GM12878 (cell line): ENCODE results near the gene TMEM252. TPM values are rescaled to one million over a fixed set of nuclear protein-coding genes. Genes with fewer than 3 reads are reported as not detected.
A peak's percentile ranks its signal among the peaks of the same experiment; 100 is the strongest.

Source experiments
- ATAC-seq: fragments of 200-7000 bp; cut with Tn5 transposase; 3 replicates; pipeline ENCODE4 v1.9.1; 2020; ENCODE audit warnings: mild to moderate bottlenecking, moderate library complexity
- BruUV-seq: library from RNA; stranded (reverse); fragments of 400-500 nt; replicated peaks from 2 replicates; lab custom pipeline; 2021; lab: Mats Ljungman, UMichigan
- CTCF ChIA-PET: fragments of 300-600 bp; sonication (Branson Sonifier 250); formaldehyde crosslinking; extraction: SDS; loops from one replicate; lab custom pipeline; 2021; ENCODE audit warnings: inconsistent platforms; lab: Yijun Ruan, JAX
- POLR2A ChIA-PET: fragments of 350-600 bp; formaldehyde crosslinking; extraction: SDS; loops from one replicate; lab custom pipeline; 2021; ENCODE audit warnings: inconsistent platforms; lab: Charles Lee
- RAD21 ChIA-PET: fragments of 300-600 bp; sonication (Branson Sonifier 250); formaldehyde crosslinking; loops from one replicate; lab custom pipeline; 2023; ENCODE audit warnings: antibody characterized with exemption; ENCODE audit not compliant: unreplicated experiment; lab: Charles Lee
- SMC1A ChIA-PET: fragments of 300-600 bp; sonication (Branson Sonifier 250); formaldehyde crosslinking; loops from one replicate; lab custom pipeline; 2023; ENCODE audit not compliant: unreplicated experiment, uncharacterized antibody; lab: Charles Lee
- DNase-seq: peaks from one replicate; pipeline ENCODE4 v3.0.0-alpha.2; 2011; ENCODE audit warnings: low read depth, low spot score
- FAIRE-seq: peaks from 3 replicates; lab custom pipeline; 2011; peaks lifted over from hg19 to GRCh38; lab: Jason Lieb, UNC
- H2AFZ ChIP-seq: 2 replicates; pipeline ENCODE4 v1.6.0; 2011; ENCODE audit warnings: low read depth, low read length, control low read depth; ENCODE audit not compliant: control insufficient read depth
- H3K27ac ChIP-seq: 2 replicates; pipeline ENCODE4 v1.5.1; 2011; ENCODE audit warnings: control low read depth; ENCODE audit not compliant: control insufficient read depth, insufficient read depth
- H3K27me3 ChIP-seq, 2 experiments: replicated peaks in 1 of 2; 2 replicates each; pipeline versions ENCODE4 v1.6.0 to v1.6.1; 2011; ENCODE audit warnings: low read length in 1 of 2; ENCODE audit not compliant: control insufficient read depth in 2 of 2, insufficient read depth in 2 of 2
- H3K36me3 ChIP-seq, 2 experiments: 2 replicates each; pipeline ENCODE4 v1.5.1; 2011; ENCODE audit warnings: low read length in 1 of 2; ENCODE audit not compliant: control insufficient read depth in 2 of 2, insufficient read depth in 2 of 2
- H3K4me1 ChIP-seq: 2 replicates; pipeline ENCODE4 v1.6.1; 2011; ENCODE audit warnings: mild to moderate bottlenecking, low read length, moderate library complexity, mixed read lengths; ENCODE audit not compliant: control insufficient read depth, insufficient read depth
- H3K4me2 ChIP-seq: 2 replicates; pipeline ENCODE4 v1.6.0; 2011; ENCODE audit warnings: control low read depth; ENCODE audit not compliant: control insufficient read depth, insufficient read depth
- H3K4me3 ChIP-seq: fragments of 200-600 bp; sonication (generic); 2 replicates; pipeline ENCODE4 v1.5.1; 2016
- H3K79me2 ChIP-seq: 2 replicates; pipeline ENCODE4 v1.6.0; 2011; ENCODE audit warnings: low read length; ENCODE audit not compliant: control insufficient read depth, insufficient read depth
- H3K9ac ChIP-seq: 2 replicates; pipeline ENCODE4 v1.8.0; 2011; ENCODE audit warnings: low read length, control low read depth, mixed read lengths; ENCODE audit not compliant: control insufficient read depth, insufficient read depth
- H3K9me3 ChIP-seq: replicated peaks from 3 replicates; pipeline ENCODE4 v1.5.1; 2011; ENCODE audit warnings: mild to moderate bottlenecking, low read length; ENCODE audit not compliant: control insufficient read depth, insufficient read depth
- H4K20me1 ChIP-seq: 2 replicates; pipeline ENCODE4 v1.6.0; 2011; ENCODE audit not compliant: control insufficient read depth, insufficient read depth
- ATF3 ChIP-seq: IDR thresholded peaks from 2 replicates; pipeline ENCODE4 v1.6.1; 2011; ENCODE audit warnings: low read depth, mild to moderate bottlenecking, low read length, moderate library complexity, borderline replicate concordance; ENCODE audit errors: extremely low read depth
- CEBPB ChIP-seq, 2 experiments: fragments of 150-350 bp in 1 of 2; IDR thresholded peaks; 2 replicates each; pipeline ENCODE4 v1.6.1; 2012 to 2014; ENCODE audit warnings: low read depth in 2 of 2, low read length in 2 of 2, borderline replicate concordance in 1 of 2, inconsistent platforms in 1 of 2
- EED ChIP-seq: sonication (generic); IDR thresholded peaks from 2 replicates; pipeline ENCODE4 v1.6.1; 2016; ENCODE audit warnings: antibody characterized with exemption, low read depth
- EP300 ChIP-seq, 2 experiments: fragments of 150-350 bp in 1 of 2; IDR thresholded peaks; 2 replicates each; pipeline ENCODE4 v1.6.1; 2011 to 2012; ENCODE audit warnings: low read depth in 2 of 2, low read length in 2 of 2, borderline replicate concordance in 1 of 2, improper control_type of control experiment in 1 of 2, inconsistent platforms in 1 of 2; ENCODE audit not compliant: control insufficient read depth in 1 of 2
- MTA2 ChIP-seq: fragments of 450-650 bp; IDR thresholded peaks from 2 replicates; pipeline ENCODE4 v1.6.1; 2016; ENCODE audit warnings: low read depth, mild to moderate bottlenecking, moderate library complexity
- NFXL1 ChIP-seq: fragments of 450-650 bp; IDR thresholded peaks from 2 replicates; pipeline ENCODE4 v1.6.1; 2017; ENCODE audit warnings: antibody characterized with exemption, mild to moderate bottlenecking, borderline replicate concordance
- NR2C2 ChIP-seq: IDR thresholded peaks from 2 replicates; pipeline ENCODE4 v1.6.1; 2011; ENCODE audit warnings: borderline replicate concordance, low read depth; ENCODE audit not compliant: control insufficient read depth, insufficient read length
- PAX5 ChIP-seq: IDR thresholded peaks from 2 replicates; pipeline ENCODE4 v1.6.1; 2011; ENCODE audit warnings: low read depth, low read length, borderline replicate concordance
- POLR2A ChIP-seq: IDR thresholded peaks from 2 replicates; pipeline ENCODE4 v1.6.1; 2011; ENCODE audit warnings: low read depth, mild to moderate bottlenecking, low read length
- SMARCA5 ChIP-seq: fragments of 450-650 bp; IDR thresholded peaks from 2 replicates; pipeline ENCODE4 v1.6.1; 2017; ENCODE audit warnings: mild to moderate bottlenecking
- STAT1 ChIP-seq: fragments of 450-650 bp; conservative IDR thresholded peaks from 2 replicates; pipeline ENCODE4 v1.6.1; 2014; ENCODE audit warnings: antibody characterized with exemption, mild to moderate bottlenecking
- STAT3 ChIP-seq: IDR thresholded peaks from 2 replicates; pipeline ENCODE4 v1.6.1; 2011; ENCODE audit warnings: low read depth, low read length, improper control_type of control experiment
- ZSCAN29 ChIP-seq: fragments of 450-650 bp; IDR thresholded peaks from 2 replicates; pipeline ENCODE4 v1.6.1; 2017; ENCODE audit warnings: mild to moderate bottlenecking, moderate library complexity
- WGBS: methylation state at CpG from one replicate; pipeline ENCODE4 v1.1.6; 2016; ENCODE audit warnings: low lambda C conversion rate; ENCODE audit not compliant: insufficient replicate concordance, insufficient coverage; ENCODE audit errors: missing lambda C conversion rate; 5-methylcytosine and 5-hydroxymethylcytosine counted together
- in situ Hi-C: fragments of 300-500 bp; cut with MboI; formaldehyde crosslinking; loops from 9 replicates; pipeline ENCODE4 v1.14.3; 2018; ENCODE audit warnings: mixed read lengths
- intact Hi-C: fragments of 100-400 bp; cut with micrococcal nuclease; formaldehyde crosslinking; loops from one replicate; pipeline ENCODE4 v1.14.2; 2022; ENCODE audit not compliant: unreplicated experiment
- polyA plus RNA-seq, 11 experiments: library from polyadenylated mRNA; depleted of rRNA in 4 of 11; unstranded in 6 of 11; stranded (reverse) in 5 of 11; fragments of >200 nt; fragmentation: Nextera tagmentation in 4 of 11; fragmentation: Illumina TruSeq in 1 of 11; extraction: Ambion mirVana in 4 of 11; extraction: Trizol in 1 of 11; gene quantifications; 1 replicate in 1 of 11; 2 replicates in 10 of 11; pipeline versions ENCODE4 v1.2.1 to v1.2.3, GENCODE V29; 2011 to 2016; ENCODE audit warnings: inconsistent platforms in 2 of 11, missing spikeins in 2 of 11, low read depth in 1 of 11
- total RNA-seq, 4 experiments: library from RNA; depleted of rRNA in 3 of 4; stranded (reverse); fragments of >200 nt in 3 of 4; fragmentation: Illumina TruSeq in 1 of 4; extraction: Trizol in 1 of 4; gene quantifications; 2 replicates each; pipeline versions ENCODE4 v1.2.1 to v1.2.3, GENCODE V29; 2013 to 2021
- TF ChIP-seq, protein P1 (sequence below): IDR thresholded peaks from 2 replicates; pipeline ENCODE4 v1.6.1; 2012; ENCODE audit warnings: improper control_type of control experiment, low read depth, low read length; ENCODE audit not compliant: insufficient replicate concordance
- TF ChIP-seq, protein P2 (sequence below): IDR thresholded peaks from 2 replicates; pipeline ENCODE4 v1.6.1; 2012; ENCODE audit warnings: low read length, inconsistent platforms
- TF ChIP-seq, protein P3 (sequence below): fragments of 450-650 bp; IDR thresholded peaks from 2 replicates; pipeline ENCODE4 v1.6.1; 2016; ENCODE audit warnings: mild to moderate bottlenecking

The TMEM252 gene
- total and polyA plus RNA-seq, 10 of the 15 experiments (the other 5 are each of a cell fraction or from before 2014, with no cell fraction given): not detected

DNA sequence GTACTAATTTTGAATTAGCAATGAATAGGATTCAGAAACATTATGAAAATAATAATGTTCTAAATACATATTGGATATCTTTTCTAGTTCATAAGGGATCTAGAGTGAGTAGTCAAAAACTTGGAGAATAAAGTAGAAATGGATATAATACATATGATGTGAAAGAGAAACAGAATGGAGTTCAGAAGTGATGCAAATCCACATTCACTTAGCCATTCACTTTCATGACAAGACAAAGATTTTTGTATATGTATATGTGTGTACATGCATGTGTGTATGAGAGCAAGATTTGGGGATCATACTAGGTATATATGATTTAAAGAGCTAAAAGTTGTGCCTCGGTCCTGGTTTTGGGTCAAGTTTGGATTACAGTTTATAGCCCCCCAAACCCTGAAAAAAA is 34.1 kb downstream of the TMEM252 start:
- no peak overlapping the region for H3K4me2 ChIP-seq
- H3K9me3 ChIP-seq: no peaks in the 10 kb centered on the region
- H3K4me1 ChIP-seq: peaks cover 3% of the 10 kb centered on the region; the same call in 1 of the 2 replicates
- no peaks in the 10 kb centered on the region for H3K79me2 ChIP-seq
- ATAC-seq (no peak), FAIRE-seq (no peak), DNase-seq (no peak)
- no peaks in the 10 kb centered on the region; a peak in 1 of 4 replicates for H3K27me3 ChIP-seq
- ChIA-PET POLR2A (no interaction called here), CTCF (interaction anchor here (0.8 to 3.2 kb wide), 7 partner anchors 13 to 364 kb away, joined by 3 to 11 read pairs (median 3); no protein-coding TSS in a partner anchor), SMC1A (interaction anchor here (0.8 to 1.4 kb wide), 4 partner anchors 13 to 62 kb away, joined by 3 to 6 read pairs (median 4); no protein-coding TSS in a partner anchor), RAD21 (no interaction called here)
- 0 out of 2 replicates have a peak overlapping the region, but pooled peaks have one; percentile 15 for H2AFZ ChIP-seq
- H3K9ac ChIP-seq: no peak overlapping the region
- no peaks in the 10 kb centered on the region for H3K36me3 ChIP-seq
- H4K20me1 ChIP-seq: no peaks in the 10 kb centered on the region
- WGBS: 95% methylated on average over 1 of the region's 1 CpG
- TF ChIP-seq SMARCA5 (no peak), STAT3 (no peak), EP300 (IDR thresholded peaks at IDR 0.05; ENCODE audit: borderline replicate concordance in 1 of 2, control insufficient read depth in 1 of 2, low read depth in 2 of 2, low read length in 2 of 2) (no peak), PAX5 (no peak), ZSCAN29 (no peak), CEBPB (IDR thresholded peaks at IDR 0.05; ENCODE audit: borderline replicate concordance in 1 of 2, low read depth in 2 of 2, low read length in 2 of 2) (no peak), EED (no peak), NR2C2 (no peak), ATF3 (no peak), NFXL1 (no peak), STAT1 (no peak), MTA2 (no peak), POLR2A (no peak)
- TF ChIP-seq, protein P1, sequence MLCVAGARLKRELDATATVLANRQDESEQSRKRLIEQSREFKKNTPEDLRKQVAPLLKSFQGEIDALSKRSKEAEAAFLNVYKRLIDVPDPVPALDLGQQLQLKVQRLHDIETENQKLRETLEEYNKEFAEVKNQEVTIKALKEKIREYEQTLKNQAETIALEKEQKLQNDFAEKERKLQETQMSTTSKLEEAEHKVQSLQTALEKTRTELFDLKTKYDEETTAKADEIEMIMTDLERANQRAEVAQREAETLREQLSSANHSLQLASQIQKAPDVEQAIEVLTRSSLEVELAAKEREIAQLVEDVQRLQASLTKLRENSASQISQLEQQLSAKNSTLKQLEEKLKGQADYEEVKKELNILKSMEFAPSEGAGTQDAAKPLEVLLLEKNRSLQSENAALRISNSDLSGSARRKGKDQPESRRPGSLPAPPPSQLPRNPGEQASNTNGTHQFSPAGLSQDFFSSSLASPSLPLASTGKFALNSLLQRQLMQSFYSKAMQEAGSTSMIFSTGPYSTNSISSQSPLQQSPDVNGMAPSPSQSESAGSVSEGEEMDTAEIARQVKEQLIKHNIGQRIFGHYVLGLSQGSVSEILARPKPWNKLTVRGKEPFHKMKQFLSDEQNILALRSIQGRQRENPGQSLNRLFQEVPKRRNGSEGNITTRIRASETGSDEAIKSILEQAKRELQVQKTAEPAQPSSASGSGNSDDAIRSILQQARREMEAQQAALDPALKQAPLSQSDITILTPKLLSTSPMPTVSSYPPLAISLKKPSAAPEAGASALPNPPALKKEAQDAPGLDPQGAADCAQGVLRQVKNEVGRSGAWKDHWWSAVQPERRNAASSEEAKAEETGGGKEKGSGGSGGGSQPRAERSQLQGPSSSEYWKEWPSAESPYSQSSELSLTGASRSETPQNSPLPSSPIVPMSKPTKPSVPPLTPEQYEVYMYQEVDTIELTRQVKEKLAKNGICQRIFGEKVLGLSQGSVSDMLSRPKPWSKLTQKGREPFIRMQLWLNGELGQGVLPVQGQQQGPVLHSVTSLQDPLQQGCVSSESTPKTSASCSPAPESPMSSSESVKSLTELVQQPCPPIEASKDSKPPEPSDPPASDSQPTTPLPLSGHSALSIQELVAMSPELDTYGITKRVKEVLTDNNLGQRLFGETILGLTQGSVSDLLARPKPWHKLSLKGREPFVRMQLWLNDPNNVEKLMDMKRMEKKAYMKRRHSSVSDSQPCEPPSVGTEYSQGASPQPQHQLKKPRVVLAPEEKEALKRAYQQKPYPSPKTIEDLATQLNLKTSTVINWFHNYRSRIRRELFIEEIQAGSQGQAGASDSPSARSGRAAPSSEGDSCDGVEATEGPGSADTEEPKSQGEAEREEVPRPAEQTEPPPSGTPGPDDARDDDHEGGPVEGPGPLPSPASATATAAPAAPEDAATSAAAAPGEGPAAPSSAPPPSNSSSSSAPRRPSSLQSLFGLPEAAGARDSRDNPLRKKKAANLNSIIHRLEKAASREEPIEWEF: no peak
- TF ChIP-seq, protein P2, sequence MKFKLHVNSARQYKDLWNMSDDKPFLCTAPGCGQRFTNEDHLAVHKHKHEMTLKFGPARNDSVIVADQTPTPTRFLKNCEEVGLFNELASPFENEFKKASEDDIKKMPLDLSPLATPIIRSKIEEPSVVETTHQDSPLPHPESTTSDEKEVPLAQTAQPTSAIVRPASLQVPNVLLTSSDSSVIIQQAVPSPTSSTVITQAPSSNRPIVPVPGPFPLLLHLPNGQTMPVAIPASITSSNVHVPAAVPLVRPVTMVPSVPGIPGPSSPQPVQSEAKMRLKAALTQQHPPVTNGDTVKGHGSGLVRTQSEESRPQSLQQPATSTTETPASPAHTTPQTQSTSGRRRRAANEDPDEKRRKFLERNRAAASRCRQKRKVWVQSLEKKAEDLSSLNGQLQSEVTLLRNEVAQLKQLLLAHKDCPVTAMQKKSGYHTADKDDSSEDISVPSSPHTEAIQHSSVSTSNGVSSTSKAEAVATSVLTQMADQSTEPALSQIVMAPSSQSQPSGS: no peak
- TF ChIP-seq, protein P3, sequence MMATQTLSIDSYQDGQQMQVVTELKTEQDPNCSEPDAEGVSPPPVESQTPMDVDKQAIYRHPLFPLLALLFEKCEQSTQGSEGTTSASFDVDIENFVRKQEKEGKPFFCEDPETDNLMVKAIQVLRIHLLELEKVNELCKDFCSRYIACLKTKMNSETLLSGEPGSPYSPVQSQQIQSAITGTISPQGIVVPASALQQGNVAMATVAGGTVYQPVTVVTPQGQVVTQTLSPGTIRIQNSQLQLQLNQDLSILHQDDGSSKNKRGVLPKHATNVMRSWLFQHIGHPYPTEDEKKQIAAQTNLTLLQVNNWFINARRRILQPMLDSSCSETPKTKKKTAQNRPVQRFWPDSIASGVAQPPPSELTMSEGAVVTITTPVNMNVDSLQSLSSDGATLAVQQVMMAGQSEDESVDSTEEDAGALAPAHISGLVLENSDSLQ: no peak
- in situ Hi-C loops (no loop called here), intact Hi-C loops (loop anchor here (5.0 kb wide), 1 partner anchor 61 kb away; no protein-coding TSS in a partner anchor)
- BruUV-seq: no TSS peak
- H3K27ac ChIP-seq: no peak overlapping the region
- no peak overlapping the region for H3K4me3 ChIP-seq
